ENCODE data around the gene LCN10.

- no peak for TF ChIP-seq POLR2AphosphoS5 (IDR thresholded peaks at IDR 0.05; ENCODE audit: low read depth, low read length)
- TF ChIP-seq CTCF (IDR thresholded peaks at IDR 0.05), result no peak
- TF ChIP-seq REST (IDR thresholded peaks at IDR 0.05; ENCODE audit: insufficient read depth in 1 of 2, low read depth in 2 of 2, low read length in 1 of 2), result no peak
These were observed 46.8 kb upstream of the LCN10 start for GRCh38 chr9:136789523-136789937.
